ENCODE measurements around the gene GDF2.

GDF2 gene

GRCh38 chr10:47353351-47353750 is 31.1 kb downstream of the GDF2 start:
- DNase-seq (ENCODE audit: low spot score) = no peak

- no peak for DNase-seq (ENCODE audit: low spot score)
These were observed 31.9 kb downstream of the GDF2 start for GRCh38 chr10:47354165-47354564.

GRCh38 chr10:47354900-47355299 is 32.6 kb downstream of the GDF2 start:
- no peak for DNase-seq (ENCODE audit: low spot score)

GRCh38 chr10:47356708-47357107 is 34.5 kb downstream of the GDF2 start:
- DNase-seq (ENCODE audit: low spot score) = no peak

GRCh38 chr10:47357131-47357582 is 34.9 kb downstream of the GDF2 start:
- no peak for DNase-seq (ENCODE audit: low spot score)

- DNase-seq (ENCODE audit: low spot score) = no peak
These were observed 35.7 kb downstream of the GDF2 start for GRCh38 chr10:47357911-47358310.

GRCh38 chr10:47358457-47358856 is 36.2 kb downstream of the GDF2 start:
- DNase-seq (ENCODE audit: low spot score) = no peak

- DNase-seq (ENCODE audit: low spot score) = no peak
These were observed 36.8 kb downstream of the GDF2 start for GRCh38 chr10:47359101-47359500.

GRCh38 chr10:47359626-47360418 is 37.6 kb downstream of the GDF2 start:
- no peak for DNase-seq (ENCODE audit: low spot score)

- DNase-seq (ENCODE audit: low spot score) = no peak
These were observed 38.3 kb downstream of the GDF2 start for GRCh38 chr10:47360419-47361040.

- DNase-seq (ENCODE audit: low spot score) = peak; percentile 30
These were observed 39.0 kb downstream of the GDF2 start for GRCh38 chr10:47361293-47361692.

GRCh38 chr10:47362199-47362598 is 39.9 kb downstream of the GDF2 start:
- no peak for DNase-seq (ENCODE audit: low spot score)

GRCh38 chr10:47363781-47364180 is 41.5 kb downstream of the GDF2 start:
- no peak for DNase-seq (ENCODE audit: low spot score)

- DNase-seq (ENCODE audit: low spot score) = no peak
These were observed 42.1 kb downstream of the GDF2 start for GRCh38 chr10:47364366-47364765.

GRCh38 chr10:47364911-47365310 is 42.7 kb downstream of the GDF2 start:
- DNase-seq (ENCODE audit: low spot score) = no peak

GRCh38 chr10:47365431-47366180 is 43.4 kb downstream of the GDF2 start:
- DNase-seq (ENCODE audit: low spot score) = no peak

- DNase-seq (ENCODE audit: low spot score) = no peak
These were observed 44.0 kb downstream of the GDF2 start for GRCh38 chr10:47366181-47366631.

GRCh38 chr10:47366731-47367460 is 44.6 kb downstream of the GDF2 start:
- no peak for DNase-seq (ENCODE audit: low spot score)

- no peak for DNase-seq (ENCODE audit: low spot score)
These were observed 45.4 kb downstream of the GDF2 start for GRCh38 chr10:47367646-47368045.

GRCh38 chr10:47368431-47369180 is 46.4 kb downstream of the GDF2 start:
- no peak for DNase-seq (ENCODE audit: low spot score)

GRCh38 chr10:47369251-47369894 is 47.1 kb downstream of the GDF2 start:
- no peak for DNase-seq (ENCODE audit: low spot score)

Measured in kidney capillary endothelial cell (primary cell).